ENCODE data around the gene CLIP2.
A peak's percentile ranks its signal among the peaks of the same experiment; 100 is the strongest.

Gene CLIP2

GRCh38 chr7:74299401-74299800, 10.2 kb downstream of the CLIP2 start:
- no peak for TF ChIP-seq CTCF (IDR thresholded peaks at IDR 0.05; ENCODE audit: control insufficient read depth, insufficient read depth, low read depth, low read length, missing control alignments)

GRCh38 chr7:74300926-74301325, 11.7 kb downstream of the CLIP2 start:
- H3K4me3 ChIP-seq (ENCODE audit: control insufficient read depth, low read depth, low read length), result no peak overlapping the region
- no peak for DNase-seq (ENCODE audit: low read depth)
- no peak for TF ChIP-seq CTCF (IDR thresholded peaks at IDR 0.05; ENCODE audit: control insufficient read depth, insufficient read depth, low read depth, low read length, missing control alignments)

More at GRCh38 chr7:74299401-74299800, 10.2 kb downstream of the CLIP2 start:
- DNase-seq (ENCODE audit: low read depth), result no peak
- no peak overlapping the region for H3K4me3 ChIP-seq (ENCODE audit: control insufficient read depth, low read depth, low read length)

GRCh38 chr7:74302745-74303221, 13.6 kb downstream of the CLIP2 start:
- no peak for TF ChIP-seq CTCF (IDR thresholded peaks at IDR 0.05; ENCODE audit: control insufficient read depth, insufficient read depth, low read depth, low read length, missing control alignments)
- no peak overlapping the region for H3K4me3 ChIP-seq (ENCODE audit: control insufficient read depth, low read depth, low read length)
- no peak for DNase-seq (ENCODE audit: low read depth)

GRCh38 chr7:74304550-74304949, 15.3 kb downstream of the CLIP2 start:
- TF ChIP-seq CTCF (IDR thresholded peaks at IDR 0.05; ENCODE audit: control insufficient read depth, insufficient read depth, low read depth, low read length, missing control alignments), result no peak
- DNase-seq (ENCODE audit: low read depth), result no peak
- H3K4me3 ChIP-seq (ENCODE audit: control insufficient read depth, low read depth, low read length), result no peak overlapping the region

GRCh38 chr7:74306004-74306729, 17.0 kb downstream of the CLIP2 start:
- H3K4me3 ChIP-seq (ENCODE audit: control insufficient read depth, low read depth, low read length), result no peak overlapping the region
- TF ChIP-seq CTCF (IDR thresholded peaks at IDR 0.05; ENCODE audit: control insufficient read depth, insufficient read depth, low read depth, low read length, missing control alignments), result no peak
- DNase-seq (ENCODE audit: low read depth), result no peak

- peak; percentile 28 for DNase-seq (ENCODE audit: low read depth)
- H3K4me3 ChIP-seq (ENCODE audit: control insufficient read depth, low read depth, low read length), result no peak overlapping the region
- TF ChIP-seq CTCF (IDR thresholded peaks at IDR 0.05; ENCODE audit: control insufficient read depth, insufficient read depth, low read depth, low read length, missing control alignments), result no peak
These were observed 17.7 kb downstream of the CLIP2 start for GRCh38 chr7:74306730-74307469.

All from AG09309 (cell line).